EL (cell line): ENCODE measurements around the gene PARD3.
"Not testable (repeated sequence)": the region's sequence is repeated elsewhere in the genome, so short reads cannot be mapped to it uniquely, and the experiment has no call there.

Experiments
- DNase-seq: peaks from one replicate; pipeline ENCODE4 v3.0.0-alpha.2; 2016

PARD3 gene

GRCh38 chr10:34407324-34407805 is 407.7 kb downstream of the PARD3 start:
- peak; percentile 8 for DNase-seq

GRCh38 chr10:34406463-34407323 is 408.4 kb downstream of the PARD3 start:
- DNase-seq: no peak

GRCh38 chr10:34405611-34406462 is 409.3 kb downstream of the PARD3 start:
- peak; percentile 33 for DNase-seq

- DNase-seq: peak; percentile 22
These were observed 411.6 kb downstream of the PARD3 start for GRCh38 chr10:34403512-34403911.

GRCh38 chr10:34400075-34400474 is 415.0 kb downstream of the PARD3 start:
- no peak for DNase-seq

- DNase-seq: no peak
These were observed 416.1 kb downstream of the PARD3 start for GRCh38 chr10:34399013-34399412.

GRCh38 chr10:34397324-34397723 is 417.8 kb downstream of the PARD3 start:
- peak; percentile 7 for DNase-seq

GRCh38 chr10:34396663-34397062 is 418.4 kb downstream of the PARD3 start:
- DNase-seq: no peak

GRCh38 chr10:34392641-34393170 is 422.4 kb downstream of the PARD3 start:
- no peak for DNase-seq

- DNase-seq: not testable (repeated sequence)
These were observed 423.9 kb downstream of the PARD3 start for GRCh38 chr10:34391168-34391567.

GRCh38 chr10:34389801-34390200 is 425.3 kb downstream of the PARD3 start:
- no peak for DNase-seq

GRCh38 chr10:34386921-34387320 is 428.2 kb downstream of the PARD3 start:
- no peak for DNase-seq

- no peak for DNase-seq
These were observed 430.7 kb downstream of the PARD3 start for GRCh38 chr10:34384372-34384771.

GRCh38 chr10:34382626-34383025 is 432.5 kb downstream of the PARD3 start:
- no peak for DNase-seq

- no peak for DNase-seq
These were observed 434.2 kb downstream of the PARD3 start for GRCh38 chr10:34380856-34381255.

GRCh38 chr10:34378297-34378696 is 436.8 kb downstream of the PARD3 start:
- DNase-seq: no peak

- no peak for DNase-seq
These were observed 437.3 kb downstream of the PARD3 start for GRCh38 chr10:34377833-34378232.

- no peak for DNase-seq
These were observed 440.6 kb downstream of the PARD3 start for GRCh38 chr10:34374356-34375045.

GRCh38 chr10:34373211-34373610 is 441.9 kb downstream of the PARD3 start:
- no peak for DNase-seq

GRCh38 chr10:34372509-34372908 is 442.6 kb downstream of the PARD3 start:
- no peak for DNase-seq

- no peak for DNase-seq
These were observed 445.0 kb downstream of the PARD3 start for GRCh38 chr10:34370126-34370525.

GRCh38 chr10:34369120-34369519 is 446.0 kb downstream of the PARD3 start:
- no peak for DNase-seq
